ENCODE results near the gene FAM83E.

The FAM83E gene

GRCh38 chr19:48603001-48603400 lies 11.9 kb downstream of the FAM83E start:
- ChIA-PET CTCF (interaction anchor here (0.6 kb wide), 1 partner anchor 337 kb away, joined by 3 read pairs; no protein-coding TSS in a partner anchor), POLR2A (ENCODE audit: low non-redundant PET) (no interaction called here)
- no peak for DNase-seq (ENCODE audit: low spot score)
- TF ChIP-seq CTCF (conservative IDR thresholded peaks at IDR 0.05; ENCODE audit: low read depth), result no peak
- H3K27ac ChIP-seq, result no peak overlapping the region

- no peak overlapping the region for H3K27ac ChIP-seq
- POLR2A ChIA-PET (ENCODE audit: low non-redundant PET), result no interaction called here
- TF ChIP-seq CTCF (conservative IDR thresholded peaks at IDR 0.05; ENCODE audit: low read depth), result no peak
- DNase-seq (ENCODE audit: low spot score), result no peak
- CTCF ChIA-PET, result interaction anchor here (0.7 kb wide), 1 partner anchor 414 kb away, joined by 5 read pairs; no protein-coding TSS in a partner anchor
These were observed 14.0 kb downstream of the FAM83E start for GRCh38 chr19:48600679-48601417.

- no peak overlapping the region for H3K27ac ChIP-seq
- ChIA-PET POLR2A (ENCODE audit: low non-redundant PET) (no interaction called here), CTCF (no interaction called here)
- DNase-seq (ENCODE audit: low spot score), result no peak
- TF ChIP-seq CTCF (conservative IDR thresholded peaks at IDR 0.05; ENCODE audit: low read depth), result no peak
These were observed 15.7 kb downstream of the FAM83E start for GRCh38 chr19:48598996-48599700.

GRCh38 chr19:48596679-48597465 lies 18.0 kb downstream of the FAM83E start:
- no peak for TF ChIP-seq CTCF (conservative IDR thresholded peaks at IDR 0.05; ENCODE audit: low read depth)
- no peak for DNase-seq (ENCODE audit: low spot score)
- POLR2A ChIA-PET (ENCODE audit: low non-redundant PET), result no interaction called here
- no peak overlapping the region for H3K27ac ChIP-seq
- CTCF ChIA-PET, result no interaction called here

- ChIA-PET POLR2A (ENCODE audit: low non-redundant PET) (no interaction called here), CTCF (no interaction called here)
- no peak for TF ChIP-seq CTCF (conservative IDR thresholded peaks at IDR 0.05; ENCODE audit: low read depth)
- no peak for DNase-seq (ENCODE audit: low spot score)
- H3K27ac ChIP-seq, result no peak overlapping the region
These were observed 18.6 kb downstream of the FAM83E start for GRCh38 chr19:48596237-48596636.

GRCh38 chr19:48595833-48596232 lies 19.0 kb downstream of the FAM83E start:
- DNase-seq (ENCODE audit: low spot score), result no peak
- no peak for TF ChIP-seq CTCF (conservative IDR thresholded peaks at IDR 0.05; ENCODE audit: low read depth)
- ChIA-PET POLR2A (ENCODE audit: low non-redundant PET) (no interaction called here), CTCF (interaction anchor here (1.4 kb wide), 1 partner anchor 12 kb away, joined by 7 read pairs; no protein-coding TSS in a partner anchor)
- no peak overlapping the region for H3K27ac ChIP-seq

Measured in RWPE1 (cell line).